IMR-90 (cell line): Measurements from ENCODE around the gene AUTS2. TPM values are rescaled to one million over a fixed set of nuclear protein-coding genes. Genes with fewer than 3 reads are reported as not detected.

Experiments used
- ATAC-seq: fragments of 200-7000 bp; cut with Tn5 transposase; 2 replicates; pipeline ENCODE4 v1.9.1; 2020; ENCODE audit warnings: low read depth, mild to moderate bottlenecking, moderate library complexity
- BruUV-seq: library from RNA; stranded (reverse); fragments of 400-500 nt; replicated peaks from 2 replicates; lab custom pipeline; 2021; lab: Mats Ljungman, UMichigan
- CTCF ChIA-PET: fragments of 300-600 bp; formaldehyde crosslinking; extraction: SDS; loops from one replicate; lab custom pipeline; 2021; ENCODE audit warnings: antibody characterized with exemption; lab: Yijun Ruan, JAX
- POLR2A ChIA-PET: fragments of 300-600 bp; sonication (Branson Sonifier 250); formaldehyde crosslinking; loops from one replicate; lab custom pipeline; 2022; ENCODE audit warnings: antibody characterized with exemption; ENCODE audit not compliant: unreplicated experiment; lab: Charles Lee
- DNase-seq: peaks from one replicate; pipeline ENCODE4 v3.0.0; 2013
- H2AFZ ChIP-seq: replicated peaks from 2 replicates; pipeline ENCODE3; 2013; ENCODE audit warnings: low read length, mild to moderate bottlenecking; ENCODE audit not compliant: poor library complexity
- H2AK5ac ChIP-seq: 2 replicates; pipeline ENCODE4 v1.6.1; 2013; ENCODE audit warnings: low read depth, low read length, inconsistent platforms
- H2AK9ac ChIP-seq: replicated peaks from 2 replicates; pipeline ENCODE3; 2013; ENCODE audit warnings: mild to moderate bottlenecking, low read depth, low read length, moderate library complexity; ENCODE audit not compliant: poor library complexity
- H2BK120ac ChIP-seq: 2 replicates; pipeline ENCODE4 v1.6.1; 2013; ENCODE audit warnings: low read depth, low read length, inconsistent platforms
- H2BK15ac ChIP-seq: 3 replicates; pipeline ENCODE4 v1.6.1; 2013; ENCODE audit warnings: low read depth, low read length, inconsistent platforms
- H2BK20ac ChIP-seq: 2 replicates; pipeline ENCODE4 v1.6.1; 2013; ENCODE audit warnings: low read depth, mild to moderate bottlenecking, inconsistent platforms, low read length, moderate library complexity
- H2BK5ac ChIP-seq: 2 replicates; pipeline ENCODE4 v1.6.1; 2013; ENCODE audit warnings: mild to moderate bottlenecking, low read depth, low read length, inconsistent platforms; ENCODE audit not compliant: poor library complexity, severe bottlenecking
- H3K14ac ChIP-seq: replicated peaks from 2 replicates; pipeline ENCODE4 v1.6.1; 2013; ENCODE audit warnings: low read depth, low read length, inconsistent platforms
- H3K18ac ChIP-seq: 2 replicates; pipeline ENCODE4 v1.6.1; 2013; ENCODE audit warnings: low read depth, low read length, control low read depth
- H3K23ac ChIP-seq: 2 replicates; pipeline ENCODE4 v1.6.1; 2013; ENCODE audit warnings: low read depth, low read length, inconsistent platforms
- H3K27ac ChIP-seq: 2 replicates; pipeline ENCODE4 v1.5.1; 2013; ENCODE audit warnings: mild to moderate bottlenecking, control low read depth, low read length; ENCODE audit not compliant: insufficient read depth
- H3K27me3 ChIP-seq: 2 replicates; pipeline ENCODE4 v1.6.1; 2013; ENCODE audit warnings: low read length; ENCODE audit not compliant: control insufficient read depth, insufficient read depth
- H3K36me3 ChIP-seq: 2 replicates; pipeline ENCODE4 v1.6.1; 2013; ENCODE audit warnings: low read length, mixed read lengths; ENCODE audit not compliant: control insufficient read depth, insufficient read depth
- H3K4ac ChIP-seq: 2 replicates; pipeline ENCODE4 v1.6.1; 2013; ENCODE audit warnings: low read depth, low read length, inconsistent platforms
- H3K4me1 ChIP-seq: 2 replicates; pipeline ENCODE4 v1.6.1; 2013; ENCODE audit warnings: low read length, mixed read lengths; ENCODE audit not compliant: control insufficient read depth, insufficient read depth
- H3K4me2 ChIP-seq: 2 replicates; pipeline ENCODE4 v1.6.1; 2013; ENCODE audit warnings: low read depth, mild to moderate bottlenecking, control low read depth, low read length, moderate library complexity
- H3K4me3 ChIP-seq: 2 replicates; pipeline ENCODE4 v1.5.1; 2013; ENCODE audit warnings: low read depth, mild to moderate bottlenecking, control low read depth, low read length, moderate library complexity; ENCODE audit not compliant: insufficient read depth
- H3K56ac ChIP-seq: 2 replicates; pipeline ENCODE4 v1.6.1; 2013; ENCODE audit warnings: low read length, inconsistent platforms; ENCODE audit not compliant: insufficient read depth; ENCODE audit errors: extremely low read depth
- H3K79me1 ChIP-seq, 2 experiments: 2 replicates each; pipeline ENCODE4 v1.6.1; 2013; ENCODE audit warnings: low read length in 2 of 2, inconsistent platforms in 1 of 2, low read depth in 1 of 2
- H3K9ac ChIP-seq: 2 replicates; pipeline ENCODE4 v1.6.1; 2013; ENCODE audit warnings: low read depth, low read length, control low read depth
- H3K9me1 ChIP-seq: 2 replicates; pipeline ENCODE4 v1.6.1; 2013; ENCODE audit warnings: low read length, inconsistent platforms; ENCODE audit not compliant: insufficient read depth
- H3K9me3 ChIP-seq: 2 replicates; pipeline ENCODE4 v1.6.1; 2013; ENCODE audit warnings: low read length; ENCODE audit not compliant: control insufficient read depth, insufficient read depth
- H4K20me1 ChIP-seq: 2 replicates; pipeline ENCODE4 v1.6.1; 2013; ENCODE audit warnings: low read length, inconsistent platforms; ENCODE audit not compliant: insufficient read depth
- H4K5ac ChIP-seq: 2 replicates; pipeline ENCODE4 v1.6.1; 2013; ENCODE audit warnings: mild to moderate bottlenecking, low read depth, low read length, control low read depth
- H4K8ac ChIP-seq, 2 experiments: 2 replicates each; pipeline ENCODE4 v1.6.1; 2013; ENCODE audit warnings: low read depth in 2 of 2, low read length in 2 of 2, control low read depth in 1 of 2, inconsistent platforms in 1 of 2
- H4K91ac ChIP-seq: 2 replicates; pipeline ENCODE4 v1.6.1; 2013; ENCODE audit warnings: low read depth, low read length, inconsistent platforms; ENCODE audit not compliant: insufficient read depth
- CEBPB ChIP-seq: IDR thresholded peaks from 2 replicates; pipeline ENCODE4 v1.6.1; 2012; ENCODE audit warnings: low read depth, low read length, improper control_type of control experiment
- CTCF ChIP-seq: conservative IDR thresholded peaks from 2 replicates; pipeline ENCODE4 v1.5.1; 2012; ENCODE audit warnings: mild to moderate bottlenecking, low read depth, low read length, improper control_type of control experiment
- ELK1 ChIP-seq: fragments of 150-350 bp; IDR thresholded peaks from 2 replicates; pipeline ENCODE4 v1.6.1; 2016; ENCODE audit warnings: low read depth, mild to moderate bottlenecking, low read length, moderate library complexity, borderline replicate concordance
- MAFK ChIP-seq: IDR thresholded peaks from 2 replicates; pipeline ENCODE4 v1.6.1; 2012; ENCODE audit warnings: low read depth, low read length, improper control_type of control experiment
- MAZ ChIP-seq: IDR thresholded peaks from 2 replicates; pipeline ENCODE4 v1.6.1; 2012; ENCODE audit warnings: low read depth, mild to moderate bottlenecking, low read length, improper control_type of control experiment, moderate library complexity, borderline replicate concordance
- NFE2L2 ChIP-seq: fragments of 150-350 bp; IDR thresholded peaks from 2 replicates; pipeline ENCODE4 v1.6.1; 2016; ENCODE audit warnings: low read depth, mild to moderate bottlenecking, low read length
- POLR2A ChIP-seq: IDR thresholded peaks from 2 replicates; pipeline ENCODE4 v1.6.1; 2012; ENCODE audit warnings: mild to moderate bottlenecking, low read depth, low read length
- RAD21 ChIP-seq: IDR thresholded peaks from 2 replicates; pipeline ENCODE4 v1.6.1; 2012; ENCODE audit warnings: low read length, improper control_type of control experiment
- RCOR1 ChIP-seq: IDR thresholded peaks from 2 replicates; pipeline ENCODE4 v1.6.1; 2012; ENCODE audit warnings: mild to moderate bottlenecking, low read length, improper control_type of control experiment; ENCODE audit not compliant: insufficient replicate concordance
- RFX5 ChIP-seq: IDR thresholded peaks from 2 replicates; pipeline ENCODE4 v1.8.0; 2012; ENCODE audit warnings: low read depth, mild to moderate bottlenecking, low read length, moderate library complexity
- SMC3 ChIP-seq: fragments of 150-350 bp; IDR thresholded peaks from 2 replicates; pipeline ENCODE4 v1.6.1; 2016; ENCODE audit warnings: low read depth, mild to moderate bottlenecking, antibody characterized with exemption, low read length, moderate library complexity
- USF2 ChIP-seq: fragments of 150-350 bp; IDR thresholded peaks from 2 replicates; pipeline ENCODE4 v1.6.1; 2017; ENCODE audit warnings: mild to moderate bottlenecking, antibody characterized with exemption, low read length, low read depth
- WGBS, 2 experiments: methylation state at CpG; one replicate each; pipeline versions ENCODE4 v1.1.5 to v1.1.7; 2013; ENCODE audit warnings: missing lambda C conversion rate in 2 of 2; ENCODE audit not compliant: insufficient read length in 1 of 2; ENCODE audit errors: extremely low coverage in 2 of 2; 5-methylcytosine and 5-hydroxymethylcytosine counted together
- dilution Hi-C: fragments of 300-500 bp; cut with HindIII; formaldehyde crosslinking; loops from one replicate; pipeline ENCODE4 v1.14.3; 2018; ENCODE audit warnings: low sequenced_read_pairs; ENCODE audit not compliant: unreplicated experiment
- in situ Hi-C: fragments of 300-500 bp; cut with MboI; formaldehyde crosslinking; loops from 3 replicates; pipeline ENCODE4 v1.14.3; 2019; ENCODE audit warnings: low sequenced_read_pairs, inconsistent platforms, mixed read lengths
- intact Hi-C: fragments of 100-400 bp; cut with micrococcal nuclease; formaldehyde crosslinking; loops from 2 replicates; pipeline ENCODE4 v1.10.0; 2022
- polyA plus RNA-seq, 3 experiments: library from polyadenylated mRNA; depleted of rRNA; stranded (reverse); fragments of >200 nt; gene quantifications; 2 replicates each; pipeline ENCODE4 v1.2.3, GENCODE V29; 2012; ENCODE audit warnings: low replicate concordance in 1 of 3
- total RNA-seq: library from RNA; depleted of rRNA; stranded (reverse); fragments of >200 nt; gene quantifications from 2 replicates; pipeline ENCODE4 v1.2.3, GENCODE V29; 2012

The AUTS2 gene
- total and polyA plus RNA-seq, 2 of the 4 experiments (the other 2 are of a cell fraction), result 0.90 to 3.0 TPM

- CTCF ChIA-PET, result no interaction called here
- Histone ChIP-seq H3K23ac (no peak overlapping the region), H2BK20ac (no peak overlapping the region), H2BK5ac (no peak overlapping the region), H3K4me1 (no peaks in the 10 kb centered on the region), H3K4me3 (no peak overlapping the region), H3K14ac (no peak overlapping the region), H3K79me1 (no peaks in the 10 kb centered on the region), H2AK5ac (no peak overlapping the region), H2AFZ (no peak overlapping the region), H3K27me3 (no peaks in the 10 kb centered on the region), H3K27ac (no peak overlapping the region), H3K9me1 (no peaks in the 10 kb centered on the region), H2AK9ac (no peak overlapping the region), H4K91ac (no peak overlapping the region), H3K18ac (no peak overlapping the region), H2BK120ac (no peak overlapping the region), H4K20me1 (no peaks in the 10 kb centered on the region), H3K9ac (no peak overlapping the region), H3K4ac (no peak overlapping the region), H3K36me3 (no peaks in the 10 kb centered on the region), H3K4me2 (no peak overlapping the region), H2BK15ac (no peak overlapping the region), H4K8ac (no peak overlapping the region), H4K5ac (no peak overlapping the region), H3K56ac (no peak overlapping the region), H3K9me3 (no peaks in the 10 kb centered on the region)
- in situ Hi-C loops, result no loop called here
- no peak for DNase-seq
- WGBS, 2 experiments, result 63% methylated on average over 3 of the region's 3 CpGs; no CpG with 5 or more reads in 1 of the 2 experiments
- no peak for ATAC-seq
- POLR2A ChIA-PET, result no interaction called here
- intact Hi-C loops, result no loop called here
- dilution Hi-C loops, result no loop called here
- TF ChIP-seq SMC3, result no peak
- TF ChIP-seq MAFK, result no peak
- TF ChIP-seq NFE2L2, result no peak
- TF ChIP-seq RCOR1, result no peak
- TF ChIP-seq RFX5, result no peak
- TF ChIP-seq CEBPB, result no peak
- TF ChIP-seq MAZ, result no peak
- TF ChIP-seq CTCF, result no peak
- TF ChIP-seq RAD21, result no peak
- no peak for TF ChIP-seq USF2
- TF ChIP-seq ELK1, result no peak
- TF ChIP-seq POLR2A, result no peak
- no TSS peak for BruUV-seq
Observed at GRCh38 chr7:70285854-70286253, 687.6 kb downstream of the AUTS2 start.
